ENCODE data around the gene CHI3L2.

DNA sequence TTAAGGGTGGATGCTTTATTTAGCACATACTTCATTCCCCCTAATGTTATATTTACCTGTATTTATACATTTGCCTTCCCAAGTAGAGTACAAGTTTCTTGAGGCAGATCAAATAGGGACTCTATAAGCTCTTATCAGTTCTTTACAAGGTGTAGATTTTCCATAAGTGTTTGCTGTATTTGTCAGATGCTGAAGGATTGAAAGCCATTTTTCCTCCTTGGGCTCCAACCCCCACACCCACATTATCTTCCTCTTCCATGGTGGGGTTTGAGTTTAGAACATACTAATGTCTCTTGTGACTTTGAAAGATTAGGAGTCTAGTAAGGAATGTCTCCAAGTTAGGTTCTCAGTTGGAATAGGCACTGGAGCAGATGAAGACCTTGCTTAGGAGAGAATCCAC lies 2.4 kb upstream of the CHI3L2 start:
- TF ChIP-seq, protein P1, sequence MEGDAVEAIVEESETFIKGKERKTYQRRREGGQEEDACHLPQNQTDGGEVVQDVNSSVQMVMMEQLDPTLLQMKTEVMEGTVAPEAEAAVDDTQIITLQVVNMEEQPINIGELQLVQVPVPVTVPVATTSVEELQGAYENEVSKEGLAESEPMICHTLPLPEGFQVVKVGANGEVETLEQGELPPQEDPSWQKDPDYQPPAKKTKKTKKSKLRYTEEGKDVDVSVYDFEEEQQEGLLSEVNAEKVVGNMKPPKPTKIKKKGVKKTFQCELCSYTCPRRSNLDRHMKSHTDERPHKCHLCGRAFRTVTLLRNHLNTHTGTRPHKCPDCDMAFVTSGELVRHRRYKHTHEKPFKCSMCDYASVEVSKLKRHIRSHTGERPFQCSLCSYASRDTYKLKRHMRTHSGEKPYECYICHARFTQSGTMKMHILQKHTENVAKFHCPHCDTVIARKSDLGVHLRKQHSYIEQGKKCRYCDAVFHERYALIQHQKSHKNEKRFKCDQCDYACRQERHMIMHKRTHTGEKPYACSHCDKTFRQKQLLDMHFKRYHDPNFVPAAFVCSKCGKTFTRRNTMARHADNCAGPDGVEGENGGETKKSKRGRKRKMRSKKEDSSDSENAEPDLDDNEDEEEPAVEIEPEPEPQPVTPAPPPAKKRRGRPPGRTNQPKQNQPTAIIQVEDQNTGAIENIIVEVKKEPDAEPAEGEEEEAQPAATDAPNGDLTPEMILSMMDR (IDR thresholded peaks at IDR 0.05): no peak
- TF ChIP-seq POLR2A (IDR thresholded peaks at IDR 0.05): no peak
